HL-60 (cell line): ENCODE measurements around the gene PNPLA6.

Experiments
- DNase-seq, 2 experiments: peaks; one replicate each; pipeline ENCODE4 v3.0.0-alpha.2; 2010 to 2020; ENCODE audit warnings: low read depth in 1 of 2, low spot score in 1 of 2
- H3K27ac ChIP-seq: fragments of 250-450 bp; sonication (Bioruptor Pico); replicated peaks from 2 replicates; pipeline ENCODE4 v1.5.1; 2020; ENCODE audit warnings: mild to moderate bottlenecking, moderate library complexity
- H3K27me3 ChIP-seq: fragments of 250-450 bp; sonication (Bioruptor Pico); 2 replicates; pipeline ENCODE4 v1.5.1; 2021; ENCODE audit warnings: mild to moderate bottlenecking, moderate library complexity; ENCODE audit not compliant: insufficient read depth, poor library complexity, severe bottlenecking
- H3K4me3 ChIP-seq: replicated peaks from 2 replicates; pipeline ENCODE4 v1.5.1; 2011; ENCODE audit warnings: mild to moderate bottlenecking, control low read depth, low read length; ENCODE audit not compliant: insufficient read depth
- GABPA ChIP-seq: IDR thresholded peaks from 2 replicates; pipeline ENCODE4 v1.6.1; 2012; ENCODE audit warnings: low read depth
- POLR2AphosphoS5 ChIP-seq: IDR thresholded peaks from 2 replicates; pipeline ENCODE4 v1.6.1; 2012; ENCODE audit warnings: low read depth
- SPI1 ChIP-seq: IDR thresholded peaks from 2 replicates; pipeline ENCODE4 v1.6.1; 2012; ENCODE audit warnings: low read depth, mild to moderate bottlenecking, borderline replicate concordance
- TF ChIP-seq, protein P1 (sequence below): IDR thresholded peaks from one replicate; pipeline ENCODE4 v1.5.1; 2011; ENCODE audit warnings: low read length, control low read depth, inconsistent platforms; ENCODE audit not compliant: insufficient read depth
- TF ChIP-seq, protein P2 (sequence below): IDR thresholded peaks from 2 replicates; pipeline ENCODE4 v1.6.1; 2012; ENCODE audit warnings: low read depth; ENCODE audit not compliant: insufficient replicate concordance

The PNPLA6 gene

DNA sequence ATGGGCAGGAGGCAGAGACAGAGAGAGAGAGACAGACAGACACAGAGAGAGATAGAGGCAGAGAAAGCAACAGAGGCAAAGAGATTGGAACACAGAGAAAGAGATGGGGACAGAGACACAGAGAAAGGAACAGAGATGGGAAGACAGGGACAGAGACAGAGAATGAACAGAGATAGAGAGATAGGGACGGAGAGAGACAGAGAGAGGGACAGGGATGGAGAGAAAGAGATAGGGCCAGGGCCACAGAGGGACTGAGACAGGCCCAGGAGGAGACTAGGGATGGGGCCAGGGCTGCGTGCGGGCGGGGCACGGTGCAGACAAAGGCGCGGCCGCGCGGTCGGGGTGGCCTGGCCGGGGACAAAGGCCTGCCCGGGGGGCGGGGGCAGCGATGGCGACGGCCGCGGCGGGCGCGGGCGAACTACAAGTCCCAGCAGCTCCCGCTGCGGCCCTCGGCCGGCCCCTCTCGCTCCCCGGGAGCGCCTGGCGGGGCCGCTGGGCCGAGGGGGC is 19.8 kb upstream of the PNPLA6 start, which contains the start of gene ZNF358:
ZNF358 (plus strand) TSS at position 459 of the 507 bp plus-strand sequence. CDS start 3,140 bp downstream, outside the sequence.
- no peak for DNase-seq
- H3K27ac ChIP-seq, result no peak within 1 kb of the TSS
- TF ChIP-seq GABPA, result no peak
- TF ChIP-seq, protein P1, sequence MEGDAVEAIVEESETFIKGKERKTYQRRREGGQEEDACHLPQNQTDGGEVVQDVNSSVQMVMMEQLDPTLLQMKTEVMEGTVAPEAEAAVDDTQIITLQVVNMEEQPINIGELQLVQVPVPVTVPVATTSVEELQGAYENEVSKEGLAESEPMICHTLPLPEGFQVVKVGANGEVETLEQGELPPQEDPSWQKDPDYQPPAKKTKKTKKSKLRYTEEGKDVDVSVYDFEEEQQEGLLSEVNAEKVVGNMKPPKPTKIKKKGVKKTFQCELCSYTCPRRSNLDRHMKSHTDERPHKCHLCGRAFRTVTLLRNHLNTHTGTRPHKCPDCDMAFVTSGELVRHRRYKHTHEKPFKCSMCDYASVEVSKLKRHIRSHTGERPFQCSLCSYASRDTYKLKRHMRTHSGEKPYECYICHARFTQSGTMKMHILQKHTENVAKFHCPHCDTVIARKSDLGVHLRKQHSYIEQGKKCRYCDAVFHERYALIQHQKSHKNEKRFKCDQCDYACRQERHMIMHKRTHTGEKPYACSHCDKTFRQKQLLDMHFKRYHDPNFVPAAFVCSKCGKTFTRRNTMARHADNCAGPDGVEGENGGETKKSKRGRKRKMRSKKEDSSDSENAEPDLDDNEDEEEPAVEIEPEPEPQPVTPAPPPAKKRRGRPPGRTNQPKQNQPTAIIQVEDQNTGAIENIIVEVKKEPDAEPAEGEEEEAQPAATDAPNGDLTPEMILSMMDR, result no peak
- TF ChIP-seq POLR2AphosphoS5, result no peak
- no peak for TF ChIP-seq SPI1
- TF ChIP-seq, protein P2, sequence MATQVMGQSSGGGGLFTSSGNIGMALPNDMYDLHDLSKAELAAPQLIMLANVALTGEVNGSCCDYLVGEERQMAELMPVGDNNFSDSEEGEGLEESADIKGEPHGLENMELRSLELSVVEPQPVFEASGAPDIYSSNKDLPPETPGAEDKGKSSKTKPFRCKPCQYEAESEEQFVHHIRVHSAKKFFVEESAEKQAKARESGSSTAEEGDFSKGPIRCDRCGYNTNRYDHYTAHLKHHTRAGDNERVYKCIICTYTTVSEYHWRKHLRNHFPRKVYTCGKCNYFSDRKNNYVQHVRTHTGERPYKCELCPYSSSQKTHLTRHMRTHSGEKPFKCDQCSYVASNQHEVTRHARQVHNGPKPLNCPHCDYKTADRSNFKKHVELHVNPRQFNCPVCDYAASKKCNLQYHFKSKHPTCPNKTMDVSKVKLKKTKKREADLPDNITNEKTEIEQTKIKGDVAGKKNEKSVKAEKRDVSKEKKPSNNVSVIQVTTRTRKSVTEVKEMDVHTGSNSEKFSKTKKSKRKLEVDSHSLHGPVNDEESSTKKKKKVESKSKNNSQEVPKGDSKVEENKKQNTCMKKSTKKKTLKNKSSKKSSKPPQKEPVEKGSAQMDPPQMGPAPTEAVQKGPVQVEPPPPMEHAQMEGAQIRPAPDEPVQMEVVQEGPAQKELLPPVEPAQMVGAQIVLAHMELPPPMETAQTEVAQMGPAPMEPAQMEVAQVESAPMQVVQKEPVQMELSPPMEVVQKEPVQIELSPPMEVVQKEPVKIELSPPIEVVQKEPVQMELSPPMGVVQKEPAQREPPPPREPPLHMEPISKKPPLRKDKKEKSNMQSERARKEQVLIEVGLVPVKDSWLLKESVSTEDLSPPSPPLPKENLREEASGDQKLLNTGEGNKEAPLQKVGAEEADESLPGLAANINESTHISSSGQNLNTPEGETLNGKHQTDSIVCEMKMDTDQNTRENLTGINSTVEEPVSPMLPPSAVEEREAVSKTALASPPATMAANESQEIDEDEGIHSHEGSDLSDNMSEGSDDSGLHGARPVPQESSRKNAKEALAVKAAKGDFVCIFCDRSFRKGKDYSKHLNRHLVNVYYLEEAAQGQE, result no peak
- no peak within 1 kb of the TSS for H3K4me3 ChIP-seq
- H3K27me3 ChIP-seq, result peaks cover 27% of the 10 kb centered on the region

DNA sequence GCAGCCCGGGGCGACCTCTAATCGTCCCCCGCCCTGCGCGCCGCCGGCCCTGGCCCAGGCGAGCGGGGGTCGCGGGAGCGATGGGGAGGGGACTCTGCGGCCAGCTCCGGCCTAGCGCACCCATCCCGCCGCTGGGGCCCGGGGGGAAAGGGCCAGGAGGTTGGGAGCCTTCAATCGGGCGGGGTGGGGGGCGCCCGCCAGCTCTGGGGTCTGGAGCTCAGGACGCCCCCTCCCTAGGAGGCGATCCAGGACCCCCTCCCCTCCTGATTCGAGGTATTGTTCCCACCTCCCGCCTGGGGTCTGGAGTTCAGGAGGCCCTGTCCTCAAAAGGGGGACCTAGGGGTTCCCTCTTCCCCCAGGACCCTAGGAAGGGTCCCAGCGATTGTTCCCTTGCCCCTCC is 19.2 kb upstream of the PNPLA6 start:
- no peak overlapping the region for H3K27ac ChIP-seq
- no peak for DNase-seq
- peaks cover 27% of the 10 kb centered on the region for H3K27me3 ChIP-seq
- TF ChIP-seq SPI1, result no peak
- TF ChIP-seq GABPA, result no peak
- no peak for TF ChIP-seq POLR2AphosphoS5
- TF ChIP-seq, protein P2, result no peak
- TF ChIP-seq, protein P1, result no peak
- H3K4me3 ChIP-seq, result no peak overlapping the region

DNA sequence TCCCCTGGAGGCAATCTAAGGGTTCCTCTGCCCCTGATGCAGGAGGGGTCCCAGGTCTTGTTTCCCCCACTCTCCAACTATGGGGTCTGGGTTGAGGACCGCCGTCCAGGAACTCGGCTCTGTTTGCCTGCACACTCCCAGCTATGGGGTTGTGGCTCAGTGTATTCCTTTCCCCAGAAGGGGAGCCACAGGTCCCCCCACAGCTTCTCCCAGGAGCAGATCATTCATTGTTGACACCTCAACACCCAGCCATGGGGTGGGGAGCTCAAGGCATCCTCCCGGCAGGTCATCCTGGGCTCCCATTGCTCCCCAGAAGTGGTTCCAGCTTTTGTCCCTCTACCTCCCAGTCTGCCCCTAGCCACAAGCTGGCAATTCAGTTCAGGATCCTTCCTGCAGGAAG is 18.6 kb upstream of the PNPLA6 start:
- TF ChIP-seq GABPA, result no peak
- TF ChIP-seq, protein P1, result no peak
- TF ChIP-seq, protein P2, result no peak
- TF ChIP-seq SPI1, result no peak
- TF ChIP-seq POLR2AphosphoS5, result no peak
- H3K4me3 ChIP-seq, result no peak overlapping the region
- no peak overlapping the region for H3K27ac ChIP-seq
- DNase-seq, result no peak
- peaks cover 27% of the 10 kb centered on the region for H3K27me3 ChIP-seq
